ENCODE results near the gene ELK3. TPM values are rescaled to one million over a fixed set of nuclear protein-coding genes. Genes with fewer than 3 reads are reported as not detected.

Gene ELK3
- total RNA-seq, 1 donor from 2014 or later, result 30.2 TPM

- intact Hi-C loops (cut with DNase I), result no loop called here
Observed at GRCh38 chr12:96227365-96228106, 33.4 kb downstream of the ELK3 start.

GRCh38 chr12:96228566-96229248 lies 34.5 kb downstream of the ELK3 start:
- intact Hi-C loops (cut with DNase I), result no loop called here
- ATAC-seq, result no peak
- DNase-seq (ENCODE audit: low spot score), result no peak

More at GRCh38 chr12:96227365-96228106, 33.4 kb downstream of the ELK3 start:
- ATAC-seq (no peak), DNase-seq (ENCODE audit: low spot score) (no peak)

GRCh38 chr12:96230646-96231045 lies 36.5 kb downstream of the ELK3 start:
- ATAC-seq (no peak), DNase-seq (ENCODE audit: low spot score) (no peak)
- intact Hi-C loops (cut with DNase I), result no loop called here

- intact Hi-C loops (cut with DNase I), result no loop called here
- ATAC-seq (peak; percentile 53), DNase-seq (ENCODE audit: low spot score) (no peak)
Observed at GRCh38 chr12:96233168-96233567, 39.0 kb downstream of the ELK3 start.

GRCh38 chr12:96233939-96234461 lies 39.8 kb downstream of the ELK3 start:
- peak; percentile 88 for DNase-seq (ENCODE audit: low spot score)
- intact Hi-C loops (cut with DNase I), result no loop called here
- ATAC-seq, result peak; percentile 88

GRCh38 chr12:96234591-96235483 lies 40.7 kb downstream of the ELK3 start:
- intact Hi-C loops (cut with DNase I), result no loop called here
- no peak for DNase-seq (ENCODE audit: low spot score)
- ATAC-seq, result no peak

- ATAC-seq (no peak), DNase-seq (ENCODE audit: low spot score) (no peak)
- intact Hi-C loops (cut with DNase I), result no loop called here
Observed at GRCh38 chr12:96235484-96235826, 41.3 kb downstream of the ELK3 start.

GRCh38 chr12:96236221-96236822 lies 42.1 kb downstream of the ELK3 start:
- peak; percentile 34 for ATAC-seq
- intact Hi-C loops (cut with DNase I), result no loop called here
- no peak for DNase-seq (ENCODE audit: low spot score)

- no peak for ATAC-seq
Observed at GRCh38 chr12:96237035-96237434, 42.9 kb downstream of the ELK3 start.

GRCh38 chr12:96237465-96238077 lies 43.4 kb downstream of the ELK3 start:
- ATAC-seq (peak; percentile 60), DNase-seq (ENCODE audit: low spot score) (no peak)
- intact Hi-C loops (cut with DNase I), result no loop called here

More at GRCh38 chr12:96237035-96237434, 42.9 kb downstream of the ELK3 start:
- DNase-seq (ENCODE audit: low spot score), result no peak
- intact Hi-C loops (cut with DNase I), result no loop called here

GRCh38 chr12:96238336-96239047 lies 44.3 kb downstream of the ELK3 start:
- intact Hi-C loops (cut with DNase I), result no loop called here
- ATAC-seq (no peak), DNase-seq (ENCODE audit: low spot score) (no peak)

- ATAC-seq (no peak), DNase-seq (ENCODE audit: low spot score) (no peak)
- intact Hi-C loops (cut with DNase I), result no loop called here
Observed at GRCh38 chr12:96239711-96240635, 45.8 kb downstream of the ELK3 start.

- intact Hi-C loops (cut with DNase I), result no loop called here
- no peak for ATAC-seq
- no peak for DNase-seq (ENCODE audit: low spot score)
Observed at GRCh38 chr12:96240656-96241055, 46.5 kb downstream of the ELK3 start.

GRCh38 chr12:96241431-96241830 lies 47.3 kb downstream of the ELK3 start:
- intact Hi-C loops (cut with DNase I), result no loop called here
- ATAC-seq (no peak), DNase-seq (ENCODE audit: low spot score) (no peak)

GRCh38 chr12:96241846-96242256 lies 47.7 kb downstream of the ELK3 start:
- no peak for DNase-seq (ENCODE audit: low spot score)
- ATAC-seq, result peak; percentile 63
- intact Hi-C loops (cut with DNase I), result no loop called here

GRCh38 chr12:96242597-96242996 lies 48.4 kb downstream of the ELK3 start:
- intact Hi-C loops (cut with DNase I), result no loop called here
- ATAC-seq (no peak), DNase-seq (ENCODE audit: low spot score) (no peak)

GRCh38 chr12:96244826-96245225 lies 50.7 kb downstream of the ELK3 start:
- ATAC-seq (no peak), DNase-seq (ENCODE audit: low spot score) (no peak)
- intact Hi-C loops (cut with DNase I), result no loop called here

Measured in sciatic nerve (tissue), 2 donors.